Natural killer cell (primary cell): ENCODE results near the gene DNAH2. TPM values are rescaled to one million over a fixed set of nuclear protein-coding genes. Genes with fewer than 3 reads are reported as not detected.

Source experiments
- ATAC-seq, 3 donors: fragments of 150-1000 bp in 2 of 3; fragments of 200-7000 bp in 1 of 3; cut with Tn5 transposase; 1 replicate in 1 of 3; 2 replicates in 2 of 3; pipeline ENCODE4 v1.10.0; 2021; ENCODE audit warnings: mild to moderate bottlenecking in 2 of 3, moderate library complexity in 2 of 3
- DNase-seq, 2 donors: peaks; one replicate each; pipeline versions ENCODE4 v3.0.0 to v3.0.0-alpha.2; 2013 to 2021; ENCODE audit warnings: mixed read lengths in 1 of 2
- H3K27ac ChIP-seq: one replicate; pipeline ENCODE4 v1.5.1; 2013; ENCODE audit warnings: mild to moderate bottlenecking, low read length
- H3K27me3 ChIP-seq: one replicate; pipeline ENCODE4 v1.6.1; 2013; ENCODE audit warnings: low read length; ENCODE audit not compliant: control insufficient read depth, insufficient read depth
- H3K36me3 ChIP-seq: one replicate; pipeline ENCODE4 v1.6.1; 2013; ENCODE audit warnings: low read length; ENCODE audit not compliant: control insufficient read depth, insufficient read depth
- H3K4me1 ChIP-seq: one replicate; pipeline ENCODE4 v1.6.1; 2013; ENCODE audit warnings: low read length; ENCODE audit not compliant: control insufficient read depth, insufficient read depth
- H3K4me3 ChIP-seq: one replicate; pipeline ENCODE4 v1.5.1; 2013; ENCODE audit warnings: low read length
- H3K9me3 ChIP-seq: one replicate; pipeline ENCODE4 v1.6.1; 2013; ENCODE audit warnings: low read length; ENCODE audit not compliant: control insufficient read depth, insufficient read depth
- H3K27ac Mint-ChIP-seq, 2 donors: one replicate each; pipeline ENCODE4 v1.8.0; 2022; ENCODE audit warnings: mild to moderate bottlenecking in 2 of 2, mixed read lengths in 2 of 2, moderate library complexity in 1 of 2
- H3K27me3 Mint-ChIP-seq, 2 donors: one replicate each; pipeline ENCODE4 v1.8.0; 2022; ENCODE audit warnings: low read depth in 2 of 2, mixed read lengths in 2 of 2
- H3K36me3 Mint-ChIP-seq: one replicate; pipeline ENCODE4 v1.8.0; 2022; ENCODE audit warnings: mixed read lengths
- H3K4me1 Mint-ChIP-seq, 2 donors: one replicate each; pipeline ENCODE4 v1.8.0; 2022; ENCODE audit warnings: mixed read lengths in 2 of 2
- H3K4me3 Mint-ChIP-seq: one replicate; pipeline ENCODE4 v1.8.0; 2022; ENCODE audit warnings: mild to moderate bottlenecking, moderate library complexity, mixed read lengths
- H3K9me3 Mint-ChIP-seq, 2 donors: one replicate each; pipeline ENCODE4 v1.8.0; 2022; ENCODE audit warnings: mixed read lengths in 2 of 2
- WGBS: methylation state at CpG from one replicate; pipeline ENCODE4 v1.1.7; 2013; ENCODE audit warnings: missing lambda C conversion rate; ENCODE audit not compliant: insufficient coverage; 5-methylcytosine and 5-hydroxymethylcytosine counted together
- intact Hi-C: fragments of 100-400 bp; cut with micrococcal nuclease; formaldehyde crosslinking; loops from one replicate; pipeline ENCODE4 v1.14.2; 2022
- total RNA-seq, 4 donors: library from RNA; stranded (reverse); fragments of 120-200 nt in 1 of 4; gene quantifications; one replicate each; pipeline versions ENCODE4 v1.2.3 to v1.2.4, GENCODE V29; 2013 to 2022
- TF ChIP-seq, protein P1 (sequence below): fragments of 200-600 bp; IDR thresholded peaks from one replicate; pipeline ENCODE4 v1.8.0; 2022; ENCODE audit warnings: antibody characterized with exemption

Gene DNAH2
- total RNA-seq, 3 donors from 2014 or later (not counting 1 experiment from before 2014, with no cell fraction given) = 0.05 to 0.07 TPM; not detected in 1

DNA sequence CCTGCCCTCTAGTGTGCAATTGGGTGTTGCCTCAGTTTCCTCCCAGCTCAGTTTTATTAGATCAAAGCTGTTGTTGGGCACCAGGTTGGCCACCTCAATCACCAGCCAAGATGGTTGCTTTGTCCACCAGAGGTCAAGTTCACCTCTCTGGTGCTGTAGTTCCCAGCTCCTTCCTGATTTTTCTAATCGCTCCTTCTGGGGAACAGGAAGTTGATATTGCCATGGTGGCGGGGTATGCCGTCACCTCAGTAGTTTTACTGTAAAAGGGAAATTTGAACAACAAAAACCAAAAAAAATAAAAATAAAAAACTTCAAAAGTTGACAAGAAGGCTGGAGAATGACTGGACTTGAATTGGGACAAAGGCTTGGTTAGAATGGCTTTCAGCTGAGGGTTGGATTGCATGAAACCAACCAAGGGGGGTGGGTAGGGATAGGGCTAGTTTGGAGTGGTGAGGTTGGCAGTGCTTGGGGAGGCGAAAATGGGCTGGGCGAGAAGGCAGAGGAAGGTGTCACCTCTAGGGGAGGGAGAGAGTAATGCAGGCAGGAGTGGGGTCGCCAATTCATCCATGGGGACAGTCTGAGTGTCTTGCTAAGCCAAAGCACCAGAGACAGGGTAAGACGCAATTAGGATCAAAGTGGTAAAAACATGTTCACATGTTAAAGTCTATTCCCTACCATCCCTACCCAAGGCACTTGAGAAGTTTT is 6.3 kb upstream of the DNAH2 start:
- DNase-seq (peak in 1 of 2 donors; percentile 12), ATAC-seq (peak in 1 of 3 donors; percentile 44)
- intact Hi-C loops = no loop called here
- no peak overlapping the region for H3K4me3 Mint-ChIP-seq
- no peaks in the 10 kb centered on the region for H3K36me3 Mint-ChIP-seq
- Histone ChIP-seq H3K36me3 (no peaks in the 10 kb centered on the region), H3K4me1 (peaks cover 6% of the 10 kb centered on the region), H3K27me3 (peaks cover 22% of the 10 kb centered on the region), H3K4me3 (no peak overlapping the region), H3K27ac (no peak overlapping the region), H3K9me3 (no peaks in the 10 kb centered on the region)
- H3K4me1 Mint-ChIP-seq = peaks cover 15 to 19% of the 10 kb centered on the region in 2 donors
- no peaks in the 10 kb centered on the region for H3K9me3 Mint-ChIP-seq
- no peak overlapping the region for H3K27ac Mint-ChIP-seq
- 89% methylated on average over 5 of the region's 7 CpGs for WGBS
- TF ChIP-seq, protein P1, sequence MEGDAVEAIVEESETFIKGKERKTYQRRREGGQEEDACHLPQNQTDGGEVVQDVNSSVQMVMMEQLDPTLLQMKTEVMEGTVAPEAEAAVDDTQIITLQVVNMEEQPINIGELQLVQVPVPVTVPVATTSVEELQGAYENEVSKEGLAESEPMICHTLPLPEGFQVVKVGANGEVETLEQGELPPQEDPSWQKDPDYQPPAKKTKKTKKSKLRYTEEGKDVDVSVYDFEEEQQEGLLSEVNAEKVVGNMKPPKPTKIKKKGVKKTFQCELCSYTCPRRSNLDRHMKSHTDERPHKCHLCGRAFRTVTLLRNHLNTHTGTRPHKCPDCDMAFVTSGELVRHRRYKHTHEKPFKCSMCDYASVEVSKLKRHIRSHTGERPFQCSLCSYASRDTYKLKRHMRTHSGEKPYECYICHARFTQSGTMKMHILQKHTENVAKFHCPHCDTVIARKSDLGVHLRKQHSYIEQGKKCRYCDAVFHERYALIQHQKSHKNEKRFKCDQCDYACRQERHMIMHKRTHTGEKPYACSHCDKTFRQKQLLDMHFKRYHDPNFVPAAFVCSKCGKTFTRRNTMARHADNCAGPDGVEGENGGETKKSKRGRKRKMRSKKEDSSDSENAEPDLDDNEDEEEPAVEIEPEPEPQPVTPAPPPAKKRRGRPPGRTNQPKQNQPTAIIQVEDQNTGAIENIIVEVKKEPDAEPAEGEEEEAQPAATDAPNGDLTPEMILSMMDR = no peak
- peaks cover 49 to 55% of the 10 kb centered on the region in 2 donors for H3K27me3 Mint-ChIP-seq

DNA sequence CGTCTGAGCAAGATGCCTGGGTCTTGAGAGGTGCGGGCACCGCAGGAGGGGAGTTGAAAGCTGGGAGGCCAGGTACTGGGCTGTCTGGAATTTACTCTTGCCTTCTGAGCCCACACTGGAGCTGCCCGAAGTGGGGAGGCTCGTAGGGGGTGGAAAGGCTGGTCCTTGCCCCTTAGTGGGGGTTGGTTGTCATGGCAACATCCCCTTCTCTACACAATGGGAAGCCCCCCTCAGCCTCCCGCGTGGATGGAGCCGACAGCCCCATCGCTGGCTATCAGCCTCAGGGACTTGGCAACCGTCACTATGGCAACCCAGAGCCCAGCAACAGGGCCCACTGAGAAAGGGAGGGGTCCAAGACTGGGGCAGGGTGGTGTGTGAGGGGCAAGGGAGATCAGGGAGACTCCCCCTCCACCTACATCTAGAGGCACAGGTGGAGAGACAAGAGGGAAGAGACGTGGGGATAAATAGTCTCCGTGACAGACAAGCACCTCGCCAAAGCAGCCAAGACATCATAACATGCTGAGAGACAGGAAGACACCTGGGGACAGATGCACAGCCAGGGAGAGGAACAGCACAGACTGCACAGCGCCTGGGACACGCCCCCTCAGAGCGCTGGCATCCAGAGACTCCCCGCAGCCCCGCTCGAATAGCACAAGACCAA is 5.3 kb upstream of the DNAH2 start:
- no peak for ATAC-seq
- Histone ChIP-seq H3K4me1 (peaks cover 13% of the 10 kb centered on the region), H3K4me3 (no peak overlapping the region), H3K36me3 (no peaks in the 10 kb centered on the region), H3K9me3 (no peaks in the 10 kb centered on the region), H3K27me3 (peaks cover 26% of the 10 kb centered on the region), H3K27ac (no peak overlapping the region)
- no peak overlapping the region for H3K27ac Mint-ChIP-seq
- peaks cover 49 to 51% of the 10 kb centered on the region in 2 donors for H3K27me3 Mint-ChIP-seq
- H3K36me3 Mint-ChIP-seq = no peaks in the 10 kb centered on the region
- no peaks in the 10 kb centered on the region for H3K9me3 Mint-ChIP-seq
- TF ChIP-seq, protein P1 = no peak
- 47% methylated on average over 13 of the region's 19 CpGs for WGBS
- intact Hi-C loops = no loop called here
- H3K4me3 Mint-ChIP-seq = no peak overlapping the region
- peak in 1 of 2 donors; percentile 34 for DNase-seq
- H3K4me1 Mint-ChIP-seq = peaks cover 15 to 26% of the 10 kb centered on the region in 2 donors

DNA sequence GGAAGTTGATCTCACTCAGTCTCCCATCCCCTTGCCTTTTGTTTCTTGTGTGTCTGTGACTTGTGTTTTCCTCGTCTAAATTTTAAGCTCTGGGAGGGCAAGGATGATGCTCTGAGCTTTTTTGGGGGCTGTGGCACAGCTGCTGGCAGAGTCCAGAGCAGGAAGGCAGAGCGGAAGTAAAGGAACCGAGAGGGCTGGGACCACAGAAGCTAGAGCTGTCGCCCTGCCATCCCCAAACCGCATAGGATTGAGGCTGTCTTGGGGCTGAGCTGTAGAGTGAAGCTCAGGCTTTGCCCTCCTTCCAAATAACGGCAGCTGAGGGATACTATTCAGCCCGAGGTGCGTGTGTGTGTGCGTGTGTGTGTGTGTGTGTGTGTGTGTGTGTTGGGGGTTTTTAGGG is 3.8 kb upstream of the DNAH2 start:
- peaks cover 30% of the 10 kb centered on the region for H3K27me3 ChIP-seq
- Mint-ChIP-seq H3K4me3 (no peak overlapping the region), H3K36me3 (no peaks in the 10 kb centered on the region), H3K27me3 (peaks cover 58 to 59% of the 10 kb centered on the region in 2 donors), H3K9me3 (no peaks in the 10 kb centered on the region), H3K4me1 (peaks cover 15 to 37% of the 10 kb centered on the region in 2 donors), H3K27ac (no peak overlapping the region)
- H3K4me1 ChIP-seq = peaks cover 18% of the 10 kb centered on the region
- intact Hi-C loops = no loop called here
- ATAC-seq = no peak
- TF ChIP-seq, protein P1 = no peak
- no peak overlapping the region for H3K4me3 ChIP-seq
- 13% methylated on average over 6 of the region's 9 CpGs for WGBS
- H3K36me3 ChIP-seq = no peaks in the 10 kb centered on the region
- H3K27ac ChIP-seq = no peak overlapping the region
- DNase-seq = peak in 1 of 2 donors; percentile 7
- H3K9me3 ChIP-seq = no peaks in the 10 kb centered on the region
